ENCODE data around the gene GSG1. TPM values are rescaled to one million over a fixed set of nuclear protein-coding genes. Genes with fewer than 3 reads are reported as not detected.
"Not testable (repeated sequence)": the region's sequence is repeated elsewhere in the genome, so short reads cannot be mapped to it uniquely, and the experiment has no call there.

Gene GSG1
- total and polyA plus RNA-seq, 2 donors (not counting 3 experiments of a cell fraction or from before 2014, with no cell fraction given): not detected

DNA sequence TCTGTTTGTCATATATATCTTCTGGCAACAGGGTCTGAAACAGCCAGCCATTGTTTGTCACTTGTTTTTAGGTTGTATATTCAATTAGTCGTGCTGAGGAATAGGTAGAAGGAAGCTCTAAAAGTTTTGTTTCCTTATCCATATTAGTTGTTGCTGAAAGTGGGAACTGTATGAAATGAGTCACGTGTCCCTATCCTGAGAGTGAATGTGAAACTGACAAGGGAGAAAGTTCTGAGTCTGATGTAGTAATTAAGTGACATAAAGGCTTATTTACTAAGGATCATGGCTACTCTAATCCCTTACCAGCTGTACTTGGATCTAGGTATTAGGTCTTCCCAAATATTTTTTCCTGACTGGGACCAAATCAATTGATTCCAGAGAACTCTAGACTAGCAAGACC lies 42.9 kb downstream of the GSG1 start:
- no peaks in the 10 kb centered on the region for H3K9me3 ChIP-seq (replicated peaks; ENCODE audit: control insufficient read depth, insufficient read depth, low read length)
- CTCF ChIA-PET: no interaction called here
- no peaks in the 10 kb centered on the region for H3K4me1 ChIP-seq (ENCODE audit: control insufficient read depth, extremely low read depth, insufficient read depth, low read length)
- intact Hi-C loops (cut with micrococcal nuclease) (no loop called here), dilution Hi-C loops (cut with MboI; ENCODE audit: extremely low pct_ligation_motif_present, low sequenced_read_pairs) (no loop called here)
- no peak overlapping the region for H2AFZ ChIP-seq (ENCODE audit: low read depth, low read length)
- TF ChIP-seq POLR2AphosphoS5 (IDR thresholded peaks at IDR 0.05; ENCODE audit: insufficient read depth, low read depth, low read length) (no peak), MYC (IDR thresholded peaks at IDR 0.05; ENCODE audit: low read depth, low read length) (no peak), FOS (IDR thresholded peaks at IDR 0.05; ENCODE audit: borderline replicate concordance, insufficient read depth, low read length) (no peak), GATA2 (IDR thresholded peaks at IDR 0.05; ENCODE audit: insufficient read depth, insufficient read length, low read depth, low read length) (no peak), POLR2A (IDR thresholded peaks at IDR 0.05; ENCODE audit: low read depth, low read length) (no peak), JUN (IDR thresholded peaks at IDR 0.05; ENCODE audit: borderline replicate concordance, insufficient read depth, insufficient read length, low read depth) (no peak), EZH2 (IDR thresholded peaks at IDR 0.05; ENCODE audit: borderline replicate concordance, low read depth, low read length, severe bottlenecking) (no peak)
- TF ChIP-seq, protein P1, sequence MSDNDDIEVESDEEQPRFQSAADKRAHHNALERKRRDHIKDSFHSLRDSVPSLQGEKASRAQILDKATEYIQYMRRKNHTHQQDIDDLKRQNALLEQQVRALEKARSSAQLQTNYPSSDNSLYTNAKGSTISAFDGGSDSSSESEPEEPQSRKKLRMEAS (IDR thresholded peaks at IDR 0.05; ENCODE audit: insufficient read depth, insufficient read length): no peak
- TF ChIP-seq, protein P2, sequence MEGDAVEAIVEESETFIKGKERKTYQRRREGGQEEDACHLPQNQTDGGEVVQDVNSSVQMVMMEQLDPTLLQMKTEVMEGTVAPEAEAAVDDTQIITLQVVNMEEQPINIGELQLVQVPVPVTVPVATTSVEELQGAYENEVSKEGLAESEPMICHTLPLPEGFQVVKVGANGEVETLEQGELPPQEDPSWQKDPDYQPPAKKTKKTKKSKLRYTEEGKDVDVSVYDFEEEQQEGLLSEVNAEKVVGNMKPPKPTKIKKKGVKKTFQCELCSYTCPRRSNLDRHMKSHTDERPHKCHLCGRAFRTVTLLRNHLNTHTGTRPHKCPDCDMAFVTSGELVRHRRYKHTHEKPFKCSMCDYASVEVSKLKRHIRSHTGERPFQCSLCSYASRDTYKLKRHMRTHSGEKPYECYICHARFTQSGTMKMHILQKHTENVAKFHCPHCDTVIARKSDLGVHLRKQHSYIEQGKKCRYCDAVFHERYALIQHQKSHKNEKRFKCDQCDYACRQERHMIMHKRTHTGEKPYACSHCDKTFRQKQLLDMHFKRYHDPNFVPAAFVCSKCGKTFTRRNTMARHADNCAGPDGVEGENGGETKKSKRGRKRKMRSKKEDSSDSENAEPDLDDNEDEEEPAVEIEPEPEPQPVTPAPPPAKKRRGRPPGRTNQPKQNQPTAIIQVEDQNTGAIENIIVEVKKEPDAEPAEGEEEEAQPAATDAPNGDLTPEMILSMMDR (IDR thresholded peaks at IDR 0.05; ENCODE audit: extremely low read depth in 1 of 2, insufficient read depth in 1 of 2, low read depth in 1 of 2, low read length in 2 of 2): no peak
- no TSS peak for BruUV-seq (replicated peaks)
- DNase-seq (ENCODE audit: low read depth, low spot score): no peak
- no peaks in the 10 kb centered on the region for H3K27me3 ChIP-seq (ENCODE audit: control insufficient read depth in 2 of 2, insufficient read depth in 2 of 2, low read length in 2 of 2)
- POLR2A ChIA-PET: no interaction called here
- no peak overlapping the region for H3K4me3 ChIP-seq (replicated peaks in 1 of 3; ENCODE audit: insufficient read depth in 1 of 3, low read depth in 1 of 3, low read length in 3 of 3)
- no peak overlapping the region for H3K9ac ChIP-seq (replicated peaks; ENCODE audit: extremely low read depth, insufficient read depth, low read length)
- FAIRE-seq: no peak
- H4K20me1 ChIP-seq (replicated peaks; ENCODE audit: control insufficient read depth, extremely low read depth, insufficient read depth, low read length): no peaks in the 10 kb centered on the region
- H3K36me3 ChIP-seq (ENCODE audit: control insufficient read depth in 2 of 2, extremely low read depth in 1 of 2, insufficient read depth in 2 of 2, low read length in 2 of 2): peaks cover 2 to 8% of the 10 kb centered on the region in 2 experiments
- no peak overlapping the region for H3K4me2 ChIP-seq (ENCODE audit: insufficient read depth, low read length)
- H3K9me1 ChIP-seq (replicated peaks; ENCODE audit: control insufficient read depth, extremely low read depth, insufficient read depth, low read length): no peaks in the 10 kb centered on the region
- H3K27ac ChIP-seq (ENCODE audit: insufficient read depth, low read depth, low read length): no peak overlapping the region
- H3K79me2 ChIP-seq (ENCODE audit: control insufficient read depth, insufficient read depth, low read length): no peaks in the 10 kb centered on the region

DNA sequence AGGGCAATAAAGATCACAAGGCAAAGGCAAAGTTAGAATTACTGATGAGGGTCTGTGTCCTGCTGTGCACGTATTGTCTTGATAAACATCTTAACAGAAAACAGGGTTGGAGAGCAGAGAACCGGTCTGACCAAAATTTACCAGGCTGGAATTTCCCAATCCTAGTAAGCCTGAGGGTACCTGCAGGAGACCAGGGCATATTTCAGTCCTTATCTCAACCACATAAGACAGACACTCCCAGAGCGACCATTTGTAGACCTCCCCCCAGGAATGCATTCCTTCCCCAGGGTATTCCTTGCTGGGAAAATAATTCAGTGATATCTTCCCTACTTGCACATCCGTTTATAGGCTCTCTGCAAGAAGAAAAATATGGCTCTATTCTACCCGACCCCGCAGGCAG lies 49.9 kb downstream of the GSG1 start:
- H3K9ac ChIP-seq (replicated peaks; ENCODE audit: extremely low read depth, insufficient read depth, low read length); BruUV-seq (replicated peaks); H3K27me3 ChIP-seq (ENCODE audit: control insufficient read depth in 2 of 2, insufficient read depth in 2 of 2, low read length in 2 of 2); H3K9me1 ChIP-seq (replicated peaks; ENCODE audit: control insufficient read depth, extremely low read depth, insufficient read depth, low read length); H3K9me3 ChIP-seq (replicated peaks; ENCODE audit: control insufficient read depth, insufficient read depth, low read length); FAIRE-seq; H2AFZ ChIP-seq (ENCODE audit: low read depth, low read length); intact Hi-C loops (cut with micrococcal nuclease); CTCF ChIA-PET; DNase-seq (ENCODE audit: low read depth, low spot score); H3K4me1 ChIP-seq (ENCODE audit: control insufficient read depth, extremely low read depth, insufficient read depth, low read length); H3K27ac ChIP-seq (ENCODE audit: insufficient read depth, low read depth, low read length); H3K36me3 ChIP-seq (ENCODE audit: control insufficient read depth in 2 of 2, extremely low read depth in 1 of 2, insufficient read depth in 2 of 2, low read length in 2 of 2); H4K20me1 ChIP-seq (replicated peaks; ENCODE audit: control insufficient read depth, extremely low read depth, insufficient read depth, low read length); H3K4me3 ChIP-seq (replicated peaks in 1 of 3; ENCODE audit: insufficient read depth in 1 of 3, low read depth in 1 of 3, low read length in 3 of 3); H3K79me2 ChIP-seq (ENCODE audit: control insufficient read depth, insufficient read depth, low read length); dilution Hi-C loops (cut with MboI; ENCODE audit: extremely low pct_ligation_motif_present, low sequenced_read_pairs); POLR2A ChIA-PET; H3K4me2 ChIP-seq (ENCODE audit: insufficient read depth, low read length): not testable (repeated sequence)

Data from endothelial cell of umbilical vein (primary cell).